HuH-7.5 (cell line): Measurements from ENCODE around the gene SSRP1.

ENCODE experiments used
- DNase-seq: peaks from one replicate; pipeline ENCODE4 v3.0.0; 2011; ENCODE audit warnings: low spot score

Gene SSRP1

GRCh38 chr11:57359896-57360690 lies 24.4 kb upstream of the SSRP1 start:
- no peak for DNase-seq

DNA sequence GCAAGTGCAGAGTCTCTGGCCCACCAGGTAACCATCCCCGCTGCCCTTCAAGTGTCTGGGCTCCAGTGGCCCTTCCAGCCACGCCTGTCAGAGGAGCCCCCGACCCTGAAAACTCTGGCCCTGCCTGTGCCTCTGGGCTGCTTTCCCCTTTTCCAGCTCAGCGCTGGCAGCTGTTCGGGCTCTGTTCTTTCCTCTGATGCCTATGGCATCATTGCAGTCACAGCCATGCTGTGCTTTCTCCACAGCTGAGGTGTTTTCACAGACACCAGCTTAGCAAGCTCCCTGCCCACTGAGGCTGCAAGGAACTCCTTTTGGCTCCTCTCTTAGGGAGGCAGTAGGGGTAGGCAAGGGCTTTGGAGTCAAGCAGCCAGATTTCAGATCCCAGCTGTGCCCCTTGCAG lies 23.7 kb upstream of the SSRP1 start:
- no peak for DNase-seq

DNA sequence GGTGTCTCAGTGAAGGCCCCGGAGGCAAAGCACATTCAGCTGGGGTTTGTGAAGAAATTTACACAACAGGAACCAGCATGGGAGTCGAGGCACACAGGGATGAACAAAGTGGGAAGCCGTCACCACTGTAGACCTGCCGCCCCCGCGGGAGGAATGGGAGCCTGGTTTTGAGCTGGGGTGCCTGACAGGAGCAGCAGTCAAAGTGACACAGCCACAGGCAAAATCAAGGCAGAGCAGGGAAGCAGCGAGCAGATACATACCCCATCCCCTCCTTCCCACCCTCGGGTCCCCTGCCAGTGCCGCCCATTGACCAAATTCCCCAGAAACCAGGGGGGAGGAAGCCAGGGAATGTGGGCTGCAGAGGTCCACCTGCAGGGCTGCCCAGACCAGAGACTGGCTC lies 23.3 kb upstream of the SSRP1 start:
- no peak for DNase-seq

- no peak for DNase-seq
Measured at GRCh38 chr11:57358543-57358961, 22.9 kb upstream of the SSRP1 start.

GRCh38 chr11:57357856-57358255 lies 22.2 kb upstream of the SSRP1 start:
- no peak for DNase-seq

DNA sequence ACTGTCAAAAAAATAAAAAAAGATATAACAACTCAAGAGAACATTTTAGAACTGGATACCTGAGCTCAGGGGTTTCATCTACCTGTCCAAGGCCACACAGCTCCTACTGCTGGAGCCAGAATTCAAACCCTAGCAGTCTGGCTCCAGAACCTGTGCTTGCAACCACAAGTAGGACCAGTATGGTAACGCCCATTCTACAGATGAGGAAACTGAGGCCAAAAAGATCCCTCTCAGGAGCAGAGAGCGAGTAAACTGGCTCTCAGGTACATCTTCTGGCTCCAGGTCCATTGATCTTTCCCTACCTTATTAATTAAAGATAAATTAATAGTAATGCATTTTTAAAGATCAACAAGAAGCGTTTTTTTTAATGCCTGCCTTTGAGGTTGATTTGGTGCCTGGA lies 21.6 kb upstream of the SSRP1 start:
- no peak for DNase-seq

DNA sequence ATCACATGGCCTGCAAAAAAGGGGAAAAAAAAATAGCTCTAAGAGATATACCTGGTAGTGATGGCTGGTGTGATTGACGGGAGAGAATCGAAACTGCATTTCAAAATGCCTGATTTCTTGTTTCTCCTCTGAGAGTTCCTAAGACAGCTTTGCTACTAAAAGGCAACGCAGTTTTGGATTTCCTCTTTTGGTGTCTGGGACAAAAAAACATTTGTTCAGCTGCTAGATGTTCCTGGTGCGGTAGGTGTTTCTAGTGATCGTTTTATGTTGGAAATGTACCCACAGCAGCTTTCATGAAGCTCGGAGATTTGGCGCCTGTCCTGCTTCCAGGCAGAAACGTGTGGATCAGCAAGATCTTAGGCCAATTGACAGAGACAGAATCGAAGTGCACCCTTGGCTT lies 20.6 kb upstream of the SSRP1 start:
- DNase-seq = no peak

DNA sequence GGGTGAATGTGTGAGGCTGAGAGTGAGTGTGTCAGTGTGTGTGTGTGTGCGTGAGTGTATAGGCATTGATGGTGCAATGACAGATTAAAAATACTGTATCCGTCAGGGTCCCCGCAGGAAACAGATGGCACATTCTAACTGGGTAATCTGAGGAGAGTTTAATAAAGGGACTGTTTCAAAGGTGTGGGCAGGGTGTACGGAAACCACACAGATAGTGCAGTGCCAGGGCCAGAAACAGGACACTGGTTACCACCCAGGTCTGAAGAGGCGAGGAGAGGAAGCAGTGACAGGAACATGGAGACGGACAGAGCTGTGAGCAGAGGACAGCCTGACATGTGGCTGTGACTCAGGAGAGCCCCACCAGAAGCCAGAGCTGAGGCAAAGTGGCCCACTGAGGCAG lies 19.0 kb upstream of the SSRP1 start:
- DNase-seq = no peak

- DNase-seq = no peak
Measured at GRCh38 chr11:57353852-57354251, 18.2 kb upstream of the SSRP1 start.

GRCh38 chr11:57353446-57353845 lies 17.8 kb upstream of the SSRP1 start:
- no peak for DNase-seq

DNA sequence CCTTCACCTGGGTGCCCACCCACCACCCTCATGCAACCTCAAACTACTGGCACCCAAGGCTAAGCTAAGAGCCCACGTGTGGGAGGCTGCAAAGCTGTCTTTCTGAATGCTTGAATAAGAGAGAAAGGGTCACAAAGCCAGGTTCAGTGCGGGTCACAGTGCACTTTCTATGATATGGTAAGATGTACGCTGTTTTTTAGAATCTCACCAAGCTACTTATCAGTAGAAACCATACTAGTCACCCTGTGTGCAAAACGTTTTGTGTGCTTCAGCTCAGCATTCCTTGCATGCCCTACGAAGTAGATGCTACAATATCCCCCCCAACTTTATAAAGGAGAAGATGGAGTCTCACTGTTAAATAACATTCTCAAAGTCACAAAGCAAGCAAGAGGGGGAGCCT lies 17.3 kb upstream of the SSRP1 start:
- no peak for DNase-seq

GRCh38 chr11:57349491-57350274 lies 14.0 kb upstream of the SSRP1 start:
- DNase-seq = peak; percentile 64

GRCh38 chr11:57348636-57349313 lies 13.1 kb upstream of the SSRP1 start:
- DNase-seq = no peak

DNA sequence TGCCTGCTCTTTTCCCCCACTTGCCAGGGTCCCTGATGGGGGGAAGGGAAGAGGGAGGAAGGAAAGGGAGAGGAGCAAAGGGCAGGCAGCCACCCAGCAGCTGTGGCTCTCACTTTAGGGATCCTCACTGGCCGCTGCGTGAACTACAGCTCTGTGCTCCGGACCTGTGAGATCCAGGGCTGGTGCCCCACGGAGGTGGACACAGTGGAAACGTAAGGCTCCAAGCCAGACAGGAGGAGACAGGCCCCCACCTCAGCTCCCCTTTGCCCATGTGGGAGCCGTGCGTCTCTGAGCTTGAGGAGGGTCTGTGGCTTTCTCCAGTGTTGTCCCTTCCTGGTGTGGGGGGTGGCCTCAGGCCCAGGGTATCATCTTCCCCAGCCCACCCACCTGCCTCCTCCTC lies 12.4 kb upstream of the SSRP1 start:
- DNase-seq = no peak

DNA sequence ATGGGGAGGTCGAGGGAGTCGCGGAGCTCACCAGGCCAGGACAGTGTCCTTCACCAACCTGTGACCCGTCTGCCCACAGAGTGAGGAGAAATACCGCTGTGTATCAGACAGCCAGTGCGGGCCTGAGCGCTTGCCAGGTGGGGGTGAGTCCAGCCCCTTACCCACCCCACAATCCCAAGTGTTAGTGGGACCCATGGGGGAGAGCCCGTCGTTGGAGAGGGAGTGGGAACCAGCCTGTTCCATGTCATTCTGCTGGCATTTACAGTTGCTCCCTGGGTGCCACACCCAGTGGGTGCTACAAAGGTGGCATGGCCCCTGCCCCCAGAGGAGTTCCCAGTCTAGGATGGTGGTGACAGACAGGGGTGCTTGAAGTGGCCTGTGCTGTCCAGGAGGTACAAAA lies 11.6 kb upstream of the SSRP1 start:
- DNase-seq = no peak

DNA sequence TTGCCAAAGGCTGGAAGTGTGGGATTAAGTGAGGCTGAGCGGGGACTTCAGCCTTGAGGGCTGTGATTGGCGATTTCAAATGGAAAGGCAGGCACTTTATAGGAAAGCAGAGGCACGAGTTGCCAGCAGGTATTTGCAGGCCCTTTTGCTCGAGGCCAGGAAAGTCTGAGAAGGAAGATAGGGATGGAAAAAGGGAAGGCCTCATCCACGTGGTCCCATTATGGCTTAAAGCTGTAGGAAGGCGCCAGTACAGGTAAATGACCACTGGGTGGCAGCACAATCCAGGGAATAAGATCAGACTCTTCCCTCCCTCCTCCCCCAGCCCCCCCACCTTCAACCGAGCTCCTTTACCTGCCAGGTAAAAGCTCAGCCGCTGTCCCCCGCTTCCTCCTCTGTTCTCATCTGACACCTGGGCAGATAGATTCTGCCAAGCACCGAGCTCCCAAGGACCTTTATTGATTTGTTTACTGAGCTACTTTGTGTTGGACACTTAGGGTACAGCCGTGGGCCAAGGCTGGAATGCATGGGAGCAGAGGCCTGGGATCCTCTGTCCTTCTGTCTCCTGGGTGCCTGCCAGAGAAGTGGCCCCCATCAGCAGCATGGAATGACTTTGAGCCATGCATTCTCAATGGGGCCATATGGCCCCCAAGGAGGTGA lies 10.0 kb upstream of the SSRP1 start:
- DNase-seq = peak; percentile 70

- DNase-seq = no peak
Measured at GRCh38 chr11:57344826-57345225, 9.1 kb upstream of the SSRP1 start.

DNA sequence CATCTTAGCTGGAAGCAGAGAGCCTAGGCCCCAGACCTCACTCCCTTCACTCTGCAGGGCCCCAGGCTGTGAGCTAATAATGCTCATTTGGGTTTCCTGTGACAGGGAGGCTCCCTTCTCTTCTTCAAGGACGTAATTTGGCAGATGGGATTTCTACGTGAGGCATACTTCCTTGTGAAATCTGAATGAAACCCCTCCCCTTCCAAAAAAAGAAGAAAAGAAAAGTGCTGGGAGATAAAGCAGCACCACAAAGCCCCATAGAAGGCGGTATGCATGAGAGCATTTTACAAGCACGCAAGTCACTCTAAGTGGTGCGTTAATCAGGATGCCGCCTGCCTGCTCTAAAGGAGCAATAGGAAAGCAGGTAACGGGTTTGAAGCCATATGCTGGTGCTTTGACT lies 8.1 kb upstream of the SSRP1 start:
- no peak for DNase-seq

DNA sequence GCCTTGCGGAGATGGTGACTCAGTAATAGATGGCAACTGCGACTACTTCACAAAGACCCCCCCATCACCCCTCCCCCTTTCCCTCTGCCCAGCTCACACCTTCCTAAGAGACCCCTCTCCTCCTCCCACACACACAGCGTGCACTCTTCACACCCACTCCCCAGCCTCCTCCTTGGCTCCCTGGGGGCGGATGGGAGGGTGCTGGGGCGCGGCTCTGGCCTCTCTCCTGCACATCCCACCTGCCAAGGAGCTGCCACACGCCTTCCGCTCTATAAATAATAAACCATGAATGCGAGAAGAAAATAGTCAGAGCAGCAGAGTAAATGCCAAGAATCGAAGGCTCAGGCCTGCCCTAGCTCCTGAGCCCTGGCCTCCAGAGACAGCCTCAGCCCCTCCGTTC lies 7.0 kb upstream of the SSRP1 start:
- DNase-seq = no peak

DNA sequence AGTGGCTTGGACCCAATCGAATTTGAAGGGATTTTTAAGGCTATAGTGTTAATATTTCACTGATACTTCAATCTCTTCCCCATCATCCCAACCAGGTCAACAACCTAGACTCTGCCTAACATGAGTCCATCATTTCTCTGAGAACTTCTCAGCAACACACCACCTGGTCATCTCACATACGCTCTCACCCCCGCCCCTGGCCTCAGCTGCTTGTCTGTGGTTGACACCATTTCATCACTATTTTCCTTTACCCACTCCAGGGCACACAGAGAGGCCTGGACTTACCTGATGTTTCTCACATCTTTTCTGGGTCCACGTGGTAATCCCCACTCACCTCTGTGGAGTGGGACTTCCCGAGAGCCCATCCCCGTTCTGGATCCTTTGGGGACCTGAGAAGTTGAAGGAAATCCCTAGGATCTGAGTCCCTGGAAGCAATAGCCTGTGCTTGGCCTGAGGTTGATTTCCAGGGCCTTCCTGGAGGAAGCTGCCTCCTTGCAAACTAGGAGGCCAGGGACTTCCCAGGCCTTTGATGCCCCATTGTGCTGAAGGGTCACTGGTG lies 5.6 kb upstream of the SSRP1 start:
- DNase-seq = no peak

- DNase-seq = peak; percentile 36
Measured at GRCh38 chr11:57340039-57340615, 4.4 kb upstream of the SSRP1 start.

DNA sequence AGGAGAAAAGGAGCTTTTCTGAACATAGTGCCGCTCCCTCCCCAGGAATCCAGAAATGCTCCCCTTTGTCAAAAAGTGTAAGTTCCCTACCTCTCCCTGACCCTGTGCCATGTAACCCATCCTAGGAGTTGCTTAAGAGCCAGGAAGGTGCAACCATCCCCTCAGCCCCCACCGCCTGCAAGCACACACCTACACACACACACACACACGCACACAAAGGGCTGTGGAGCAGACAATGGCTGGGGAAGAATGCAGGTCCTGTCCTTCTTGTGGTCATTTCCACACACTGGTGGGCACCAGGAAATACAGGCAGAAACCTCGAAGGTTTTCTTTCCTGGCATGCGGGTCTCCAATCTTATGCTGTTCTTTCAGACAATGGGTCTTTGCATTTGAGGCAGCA lies 3.6 kb upstream of the SSRP1 start:
- no peak for DNase-seq
